Progenitor cell of endocrine pancreas (in vitro differentiated cells): ENCODE results near the gene JAK1. TPM values are rescaled to one million over a fixed set of nuclear protein-coding genes. Genes with fewer than 3 reads are reported as not detected.

Source experiments
- DNase-seq: peaks from one replicate; pipeline ENCODE4 v3.0.0; 2021; ENCODE audit warnings: low spot score; ENCODE audit not compliant: unreplicated experiment
- H3K27ac Mint-ChIP-seq: 2 replicates; pipeline ENCODE4 v1.8.0; 2021; ENCODE audit warnings: mild to moderate bottlenecking, moderate library complexity, mixed read lengths
- H3K27me3 Mint-ChIP-seq: 2 replicates; pipeline ENCODE4 v1.8.0; 2021; ENCODE audit warnings: mixed read lengths
- H3K36me3 Mint-ChIP-seq: 2 replicates; pipeline ENCODE4 v1.8.0; 2022; ENCODE audit warnings: mixed read lengths; ENCODE audit not compliant: insufficient read depth
- H3K4me1 Mint-ChIP-seq: 2 replicates; pipeline ENCODE4 v1.8.0; 2021; ENCODE audit warnings: low read depth, mixed read lengths
- H3K4me3 Mint-ChIP-seq: 2 replicates; pipeline ENCODE4 v1.8.0; 2021; ENCODE audit warnings: low read depth, mild to moderate bottlenecking, moderate library complexity, mixed read lengths
- H3K9me3 Mint-ChIP-seq: 2 replicates; pipeline ENCODE4 v1.8.0; 2021; ENCODE audit warnings: low read depth, mixed read lengths
- total RNA-seq: library from RNA; stranded (reverse); gene quantifications from 2 replicates; pipeline ENCODE4 v1.2.1, GENCODE V29; 2021
- TF ChIP-seq, protein P1 (sequence below): fragments of 200-600 bp; sonication (generic); IDR thresholded peaks from one replicate; pipeline ENCODE4 v1.5.0; 2021; ENCODE audit warnings: antibody characterized with exemption, mild to moderate bottlenecking; ENCODE audit not compliant: unreplicated experiment

Gene JAK1
- total RNA-seq, 1 donor from 2014 or later: 32.5 TPM

DNA sequence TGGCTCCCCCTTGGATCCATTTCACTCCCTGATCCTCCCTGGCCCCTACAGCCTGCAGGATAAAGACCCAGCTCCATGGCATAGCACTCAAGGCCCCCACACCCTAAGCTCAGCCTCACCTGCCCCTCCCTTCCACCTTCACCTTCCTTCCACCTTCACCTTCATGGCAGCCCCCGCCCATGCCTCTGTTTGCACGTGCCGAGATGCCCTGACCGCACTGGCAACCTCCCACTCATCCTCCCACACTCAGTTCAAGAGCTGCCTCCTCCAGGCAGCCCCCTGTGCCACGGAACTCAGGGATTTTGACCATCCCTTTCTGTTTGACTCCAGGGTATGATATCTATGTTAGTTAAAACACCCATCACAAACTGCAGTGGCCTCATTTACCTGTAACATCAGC, 111.7 kb downstream of the JAK1 start:
- no peaks in the 10 kb centered on the region for H3K27me3 Mint-ChIP-seq

DNA sequence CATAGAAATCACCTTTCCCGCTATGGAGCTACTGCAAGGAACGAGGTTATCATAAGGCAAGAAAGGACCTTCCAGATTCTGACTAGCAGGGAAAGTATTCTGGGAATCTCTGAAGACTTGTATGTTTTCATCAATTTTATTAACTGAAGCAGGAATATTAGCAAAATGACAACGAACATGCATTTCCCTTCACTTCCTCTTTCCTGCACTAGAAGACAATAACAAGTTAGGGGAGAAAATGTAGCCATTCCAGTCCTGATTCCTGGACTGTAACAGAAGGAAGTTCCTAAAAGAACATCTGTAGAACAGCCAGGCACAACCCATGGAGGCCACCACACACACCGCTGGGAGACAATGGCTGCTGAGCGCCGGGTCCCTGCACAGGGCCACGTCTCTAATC, 114.7 kb downstream of the JAK1 start:
- H3K27ac Mint-ChIP-seq: no peak overlapping the region
- TF ChIP-seq, protein P1, sequence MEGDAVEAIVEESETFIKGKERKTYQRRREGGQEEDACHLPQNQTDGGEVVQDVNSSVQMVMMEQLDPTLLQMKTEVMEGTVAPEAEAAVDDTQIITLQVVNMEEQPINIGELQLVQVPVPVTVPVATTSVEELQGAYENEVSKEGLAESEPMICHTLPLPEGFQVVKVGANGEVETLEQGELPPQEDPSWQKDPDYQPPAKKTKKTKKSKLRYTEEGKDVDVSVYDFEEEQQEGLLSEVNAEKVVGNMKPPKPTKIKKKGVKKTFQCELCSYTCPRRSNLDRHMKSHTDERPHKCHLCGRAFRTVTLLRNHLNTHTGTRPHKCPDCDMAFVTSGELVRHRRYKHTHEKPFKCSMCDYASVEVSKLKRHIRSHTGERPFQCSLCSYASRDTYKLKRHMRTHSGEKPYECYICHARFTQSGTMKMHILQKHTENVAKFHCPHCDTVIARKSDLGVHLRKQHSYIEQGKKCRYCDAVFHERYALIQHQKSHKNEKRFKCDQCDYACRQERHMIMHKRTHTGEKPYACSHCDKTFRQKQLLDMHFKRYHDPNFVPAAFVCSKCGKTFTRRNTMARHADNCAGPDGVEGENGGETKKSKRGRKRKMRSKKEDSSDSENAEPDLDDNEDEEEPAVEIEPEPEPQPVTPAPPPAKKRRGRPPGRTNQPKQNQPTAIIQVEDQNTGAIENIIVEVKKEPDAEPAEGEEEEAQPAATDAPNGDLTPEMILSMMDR: no peak
- no peak overlapping the region for H3K4me3 Mint-ChIP-seq
- peaks cover 13% of the 10 kb centered on the region for H3K36me3 Mint-ChIP-seq
- no peaks in the 10 kb centered on the region for H3K9me3 Mint-ChIP-seq
- DNase-seq: no peak
- no peaks in the 10 kb centered on the region for H3K4me1 Mint-ChIP-seq
- no peaks in the 10 kb centered on the region for H3K27me3 Mint-ChIP-seq

More for the DNA sequence above, 111.7 kb downstream of the JAK1 start:
- no peak for DNase-seq
- Mint-ChIP-seq H3K9me3 (no peaks in the 10 kb centered on the region), H3K27ac (no peak overlapping the region), H3K4me3 (no peak overlapping the region), H3K4me1 (no peaks in the 10 kb centered on the region), H3K36me3 (peaks cover 16% of the 10 kb centered on the region)
- TF ChIP-seq, protein P1: no peak

DNA sequence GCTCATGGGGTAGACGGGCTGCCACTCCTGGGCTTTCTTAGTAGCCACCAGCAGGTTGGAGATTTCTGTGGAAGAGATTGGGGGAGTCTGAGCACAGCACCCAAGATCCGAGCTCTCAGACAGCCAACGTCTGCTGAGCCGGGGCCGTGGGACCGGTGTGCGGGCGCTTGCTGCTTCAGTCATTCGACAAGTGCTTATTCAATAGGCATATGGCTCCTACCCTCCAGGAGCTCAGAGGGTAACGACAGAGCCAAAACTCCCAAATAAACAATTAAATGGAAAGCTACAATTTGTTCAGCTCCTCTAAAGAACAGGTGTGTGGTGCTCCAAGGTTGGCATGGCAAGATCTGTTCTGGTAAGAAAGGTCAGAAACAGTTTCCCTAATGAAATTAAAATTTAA, 115.5 kb downstream of the JAK1 start:
- Mint-ChIP-seq H3K4me1 (no peaks in the 10 kb centered on the region), H3K4me3 (no peak overlapping the region), H3K36me3 (peaks cover 12% of the 10 kb centered on the region), H3K27me3 (no peaks in the 10 kb centered on the region), H3K27ac (no peak overlapping the region), H3K9me3 (no peaks in the 10 kb centered on the region)
- TF ChIP-seq, protein P1: no peak
- no peak for DNase-seq

DNA sequence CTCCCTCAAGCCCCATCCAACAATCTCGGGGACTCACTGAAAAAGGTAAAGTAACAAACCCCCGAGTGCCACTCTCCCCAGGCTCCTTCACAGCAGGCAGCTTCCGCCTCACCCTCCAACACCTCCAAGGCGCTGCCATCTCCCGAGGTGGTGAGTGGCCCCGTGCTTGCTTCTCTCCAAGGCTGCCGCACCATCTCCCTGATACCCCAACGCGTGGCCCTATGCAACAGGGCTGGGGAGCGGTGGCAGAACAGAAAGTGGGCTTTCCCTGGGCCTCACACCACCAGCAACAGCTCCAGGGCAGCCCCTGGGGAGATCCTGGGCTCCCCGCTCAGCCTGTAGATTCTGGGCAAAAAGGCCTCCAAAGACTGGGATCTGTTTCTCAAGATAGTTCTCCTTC, 116.4 kb downstream of the JAK1 start:
- no peaks in the 10 kb centered on the region for H3K4me1 Mint-ChIP-seq
- TF ChIP-seq, protein P1: no peak
- H3K27ac Mint-ChIP-seq: no peak overlapping the region
- no peaks in the 10 kb centered on the region for H3K27me3 Mint-ChIP-seq
- peaks cover 12% of the 10 kb centered on the region for H3K36me3 Mint-ChIP-seq
- H3K9me3 Mint-ChIP-seq: no peaks in the 10 kb centered on the region
- no peak overlapping the region for H3K4me3 Mint-ChIP-seq
- no peak for DNase-seq

DNA sequence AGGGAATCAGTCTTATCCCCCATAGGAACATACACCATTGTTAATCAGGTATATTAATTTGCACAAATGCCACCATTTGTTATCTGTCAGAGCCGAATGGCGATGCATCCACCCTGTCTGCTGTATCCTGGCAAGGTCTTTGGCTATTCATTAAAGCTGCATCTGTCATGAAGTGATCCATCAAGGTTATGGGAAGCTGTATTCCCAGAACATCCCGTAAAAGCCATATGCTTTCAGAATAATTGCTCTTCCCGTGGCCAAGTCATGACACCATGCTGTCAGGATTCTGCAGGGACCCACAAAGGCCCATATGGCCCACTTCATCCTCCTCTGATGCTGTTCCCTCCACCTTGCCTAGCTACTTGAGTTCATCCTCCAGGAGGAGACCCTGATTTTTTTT, 117.5 kb downstream of the JAK1 start:
- H3K4me1 Mint-ChIP-seq: no peaks in the 10 kb centered on the region
- peaks cover 13% of the 10 kb centered on the region for H3K36me3 Mint-ChIP-seq
- no peak overlapping the region for H3K27ac Mint-ChIP-seq
- TF ChIP-seq, protein P1: no peak
- no peaks in the 10 kb centered on the region for H3K9me3 Mint-ChIP-seq
- H3K27me3 Mint-ChIP-seq: no peaks in the 10 kb centered on the region
- DNase-seq: no peak
- H3K4me3 Mint-ChIP-seq: no peak overlapping the region
